Measurements from ENCODE around the gene CHMP4B. TPM values are rescaled to one million over a fixed set of nuclear protein-coding genes. Genes with fewer than 3 reads are reported as not detected.

Gene CHMP4B
- total RNA-seq, 4 donors from 2014 or later, result 62.1 to 95.8 (median 74.8) TPM

DNA sequence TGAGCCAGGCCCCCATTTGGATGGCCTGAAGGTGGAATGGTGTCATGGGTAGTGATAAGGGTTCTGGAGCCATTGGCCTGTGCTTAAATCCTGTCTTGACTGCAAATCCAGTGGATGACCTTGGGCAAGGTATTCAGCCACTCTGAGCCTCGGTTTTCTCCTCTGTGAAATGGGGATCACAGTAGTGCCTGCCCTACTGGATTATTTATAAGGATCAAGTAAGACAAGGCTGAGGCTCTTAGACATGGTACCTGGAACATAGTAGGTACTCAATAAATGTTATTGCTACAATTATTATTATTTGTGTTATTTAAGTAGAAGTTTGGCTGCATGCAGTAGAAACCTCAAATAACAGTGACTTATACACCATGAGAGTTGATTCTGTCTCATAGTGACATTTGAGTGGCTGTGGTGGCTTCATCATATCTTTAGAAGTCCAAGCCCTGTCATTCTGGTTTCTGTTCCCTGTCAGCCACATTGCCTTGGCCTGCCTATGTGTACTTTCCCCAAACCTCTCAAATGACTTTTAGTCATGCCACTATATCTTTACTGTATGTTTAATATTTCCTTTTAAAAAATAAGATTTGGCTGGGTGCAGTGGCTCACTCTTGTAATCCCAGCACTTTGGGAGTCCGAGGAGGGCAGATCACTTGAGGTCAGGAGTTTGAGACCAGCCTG lies 37.6 kb upstream of the CHMP4B start:
- H3K27ac ChIP-seq, result no peak overlapping the region
- H3K9me3 ChIP-seq, result no peaks in the 10 kb centered on the region
- H3K4me3 ChIP-seq, result no peak overlapping the region
- no peaks in the 10 kb centered on the region for H3K4me1 ChIP-seq
- TF ChIP-seq POLR2AphosphoS5 (IDR thresholded peaks at IDR 0.05), result no peak
- TF ChIP-seq POLR2A (IDR thresholded peaks at IDR 0.05), result no peak
- TF ChIP-seq EP300 (IDR thresholded peaks at IDR 0.05), result no peak
- no peak for TF ChIP-seq CTCF (IDR thresholded peaks at IDR 0.05)
- peaks cover 11% of the 10 kb centered on the region for H3K36me3 ChIP-seq
- H3K27me3 ChIP-seq, result no peaks in the 10 kb centered on the region
- no peak for DNase-seq (ENCODE audit: low spot score in 2 of 2)
- WGBS, result 75% methylated on average over 2 of the region's 2 CpGs

DNA sequence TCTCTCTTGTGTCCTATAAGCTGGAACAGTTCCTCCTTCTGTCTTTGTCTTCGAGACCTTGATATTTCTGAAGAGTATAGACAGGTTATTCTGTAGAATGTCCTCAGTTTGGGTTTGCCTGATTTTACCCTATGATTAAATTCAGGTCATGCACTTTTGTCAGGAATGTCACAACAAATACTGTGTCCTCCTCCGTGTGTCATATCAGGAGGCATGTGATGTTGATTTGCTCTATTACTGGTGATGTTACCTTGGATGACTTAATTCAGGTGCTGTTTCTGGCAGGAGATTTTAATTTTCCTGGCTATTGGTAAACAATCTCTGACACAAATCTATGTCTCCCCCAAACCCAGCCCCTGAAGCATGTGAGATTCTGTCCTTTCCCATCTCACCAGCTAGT lies 33.3 kb upstream of the CHMP4B start:
- no peak for DNase-seq (ENCODE audit: low spot score in 2 of 2)
- no peak overlapping the region for H3K4me3 ChIP-seq
- H3K9me3 ChIP-seq, result no peaks in the 10 kb centered on the region
- H3K36me3 ChIP-seq, result no peaks in the 10 kb centered on the region
- H3K27me3 ChIP-seq, result no peaks in the 10 kb centered on the region
- TF ChIP-seq POLR2A (IDR thresholded peaks at IDR 0.05), result no peak
- TF ChIP-seq EP300 (IDR thresholded peaks at IDR 0.05), result no peak
- TF ChIP-seq CTCF (IDR thresholded peaks at IDR 0.05), result no peak
- no peak overlapping the region for H3K27ac ChIP-seq
- no peaks in the 10 kb centered on the region for H3K4me1 ChIP-seq
- WGBS, result 93% methylated on average over 2 of the region's 2 CpGs

- no peaks in the 10 kb centered on the region for H3K27me3 ChIP-seq
- no peaks in the 10 kb centered on the region for H3K9me3 ChIP-seq
- no peak overlapping the region for H3K27ac ChIP-seq
- no peak for DNase-seq (ENCODE audit: low spot score in 2 of 2)
- H3K36me3 ChIP-seq, result no peaks in the 10 kb centered on the region
- no peak for TF ChIP-seq POLR2AphosphoS5 (IDR thresholded peaks at IDR 0.05)
- no peak for TF ChIP-seq EP300 (IDR thresholded peaks at IDR 0.05)
- TF ChIP-seq CTCF (IDR thresholded peaks at IDR 0.05), result no peak
- TF ChIP-seq POLR2A (IDR thresholded peaks at IDR 0.05), result no peak
- WGBS, result 85% methylated on average over 4 of the region's 4 CpGs
- H3K4me1 ChIP-seq, result no peaks in the 10 kb centered on the region
- H3K4me3 ChIP-seq, result no peak overlapping the region
Observed at GRCh38 chr20:33781133-33781532, 30.0 kb upstream of the CHMP4B start.

DNA sequence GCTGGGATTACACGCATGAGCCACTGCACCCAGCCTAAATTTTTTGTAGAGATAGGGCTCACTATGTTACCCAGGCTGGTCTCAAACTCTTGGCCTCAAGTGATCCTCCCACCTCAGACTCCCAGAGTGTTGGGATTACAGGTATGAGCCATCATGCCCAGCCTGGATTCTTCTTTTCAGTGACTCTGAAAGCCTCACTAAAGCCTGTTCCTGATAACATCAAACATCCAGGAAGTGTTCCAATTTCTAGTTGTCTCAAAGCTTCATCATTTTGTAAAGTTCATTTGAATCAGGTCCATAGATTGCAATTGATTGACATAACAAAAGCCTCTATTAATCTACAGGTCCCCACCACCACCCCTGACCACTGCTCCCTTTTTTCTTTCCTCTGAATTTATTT lies 29.2 kb upstream of the CHMP4B start:
- DNase-seq (ENCODE audit: low spot score in 2 of 2), result no peak
- Histone ChIP-seq H3K9me3 (no peaks in the 10 kb centered on the region), H3K27me3 (no peaks in the 10 kb centered on the region), H3K4me3 (no peak overlapping the region), H3K36me3 (no peaks in the 10 kb centered on the region), H3K4me1 (no peaks in the 10 kb centered on the region), H3K27ac (no peak overlapping the region)
- TF ChIP-seq POLR2A (IDR thresholded peaks at IDR 0.05) (no peak), CTCF (IDR thresholded peaks at IDR 0.05) (no peak), POLR2AphosphoS5 (IDR thresholded peaks at IDR 0.05) (no peak), EP300 (IDR thresholded peaks at IDR 0.05) (no peak)
- 92% methylated on average over 1 of the region's 1 CpG for WGBS

GRCh38 chr20:33783256-33783655 lies 27.9 kb upstream of the CHMP4B start:
- no peak overlapping the region for H3K4me3 ChIP-seq
- WGBS, result 90% methylated on average over 5 of the region's 5 CpGs
- no peak overlapping the region for H3K27ac ChIP-seq
- no peaks in the 10 kb centered on the region for H3K4me1 ChIP-seq
- H3K36me3 ChIP-seq, result no peaks in the 10 kb centered on the region
- DNase-seq (ENCODE audit: low spot score in 2 of 2), result no peak
- no peaks in the 10 kb centered on the region for H3K27me3 ChIP-seq
- H3K9me3 ChIP-seq, result no peaks in the 10 kb centered on the region
- TF ChIP-seq CTCF (IDR thresholded peaks at IDR 0.05) (no peak), POLR2AphosphoS5 (IDR thresholded peaks at IDR 0.05) (no peak), POLR2A (IDR thresholded peaks at IDR 0.05) (no peak)
